Nephron progenitor cell (in vitro differentiated cells): ENCODE results near the gene PERP.

Experiments used
- DNase-seq: peaks from one replicate; pipeline ENCODE4 v3.0.0; 2021
- H3K27ac Mint-ChIP-seq: 2 replicates; pipeline ENCODE4 v1.8.0; 2021; ENCODE audit warnings: mild to moderate bottlenecking, moderate library complexity, mixed read lengths
- H3K27me3 Mint-ChIP-seq: 2 replicates; pipeline ENCODE4 v1.8.0; 2021; ENCODE audit warnings: mild to moderate bottlenecking, low read depth, mixed read lengths; ENCODE audit not compliant: poor library complexity
- H3K36me3 Mint-ChIP-seq: 2 replicates; pipeline ENCODE4 v1.8.0; 2021; ENCODE audit warnings: low read depth, mixed read lengths
- H3K4me1 Mint-ChIP-seq: 2 replicates; pipeline ENCODE4 v1.8.0; 2021; ENCODE audit warnings: mixed read lengths
- H3K4me3 Mint-ChIP-seq: 2 replicates; pipeline ENCODE4 v1.8.0; 2021; ENCODE audit warnings: mild to moderate bottlenecking, moderate library complexity, mixed read lengths
- H3K9me3 Mint-ChIP-seq: 2 replicates; pipeline ENCODE4 v1.8.0; 2021; ENCODE audit warnings: mild to moderate bottlenecking, moderate library complexity, mixed read lengths
- CTCF ChIP-seq: fragments of 200-600 bp; sonication (generic); IDR thresholded peaks from 2 replicates; pipeline ENCODE4 v1.5.0; 2021; ENCODE audit warnings: antibody characterized with exemption

PERP gene

GRCh38 chr6:138115877-138116660 is 8.8 kb upstream of the PERP start:
- H3K4me3 Mint-ChIP-seq: no peak overlapping the region
- no peaks in the 10 kb centered on the region for H3K36me3 Mint-ChIP-seq
- H3K27ac Mint-ChIP-seq: no peak overlapping the region
- peaks cover 15% of the 10 kb centered on the region for H3K4me1 Mint-ChIP-seq
- H3K9me3 Mint-ChIP-seq: peaks cover 12% of the 10 kb centered on the region
- DNase-seq: peak; percentile 51
- TF ChIP-seq CTCF: peak; percentile 67
- H3K27me3 Mint-ChIP-seq: peaks cover 5% of the 10 kb centered on the region

- H3K4me1 Mint-ChIP-seq: peaks cover 15% of the 10 kb centered on the region
- no peak for TF ChIP-seq CTCF
- peaks cover 5% of the 10 kb centered on the region for H3K27me3 Mint-ChIP-seq
- no peak for DNase-seq
- no peak overlapping the region for H3K4me3 Mint-ChIP-seq
- H3K9me3 Mint-ChIP-seq: peaks cover 12% of the 10 kb centered on the region
- H3K27ac Mint-ChIP-seq: no peak overlapping the region
- H3K36me3 Mint-ChIP-seq: no peaks in the 10 kb centered on the region
These were observed 8.0 kb upstream of the PERP start for GRCh38 chr6:138115201-138115600.

GRCh38 chr6:138113588-138114210 is 6.5 kb upstream of the PERP start:
- no peak overlapping the region for H3K27ac Mint-ChIP-seq
- peaks cover 10% of the 10 kb centered on the region for H3K27me3 Mint-ChIP-seq
- no peaks in the 10 kb centered on the region for H3K36me3 Mint-ChIP-seq
- TF ChIP-seq CTCF: no peak
- DNase-seq: no peak
- H3K4me3 Mint-ChIP-seq: no peak overlapping the region
- H3K9me3 Mint-ChIP-seq: peaks cover 3% of the 10 kb centered on the region
- H3K4me1 Mint-ChIP-seq: peaks cover 15% of the 10 kb centered on the region

GRCh38 chr6:138110229-138110628 is 3.0 kb upstream of the PERP start:
- Mint-ChIP-seq H3K9me3 (no peaks in the 10 kb centered on the region), H3K4me3 (no peak overlapping the region), H3K36me3 (no peaks in the 10 kb centered on the region), H3K27me3 (peaks cover 24% of the 10 kb centered on the region), H3K4me1 (peaks cover 28% of the 10 kb centered on the region), H3K27ac (no peak overlapping the region)
- no peak for TF ChIP-seq CTCF
- DNase-seq: no peak

- Mint-ChIP-seq H3K9me3 (no peaks in the 10 kb centered on the region), H3K27ac (no peak overlapping the region), H3K27me3 (peaks cover 24% of the 10 kb centered on the region), H3K4me3 (peak overlapping the region; percentile 25), H3K36me3 (no peaks in the 10 kb centered on the region), H3K4me1 (peaks cover 30% of the 10 kb centered on the region)
- peak; percentile 97 for TF ChIP-seq CTCF
- peak; percentile 78 for DNase-seq
These were observed 2.1 kb upstream of the PERP start for GRCh38 chr6:138109042-138109997.
